ENCODE results near the gene TYW3.

TYW3 gene

DNA sequence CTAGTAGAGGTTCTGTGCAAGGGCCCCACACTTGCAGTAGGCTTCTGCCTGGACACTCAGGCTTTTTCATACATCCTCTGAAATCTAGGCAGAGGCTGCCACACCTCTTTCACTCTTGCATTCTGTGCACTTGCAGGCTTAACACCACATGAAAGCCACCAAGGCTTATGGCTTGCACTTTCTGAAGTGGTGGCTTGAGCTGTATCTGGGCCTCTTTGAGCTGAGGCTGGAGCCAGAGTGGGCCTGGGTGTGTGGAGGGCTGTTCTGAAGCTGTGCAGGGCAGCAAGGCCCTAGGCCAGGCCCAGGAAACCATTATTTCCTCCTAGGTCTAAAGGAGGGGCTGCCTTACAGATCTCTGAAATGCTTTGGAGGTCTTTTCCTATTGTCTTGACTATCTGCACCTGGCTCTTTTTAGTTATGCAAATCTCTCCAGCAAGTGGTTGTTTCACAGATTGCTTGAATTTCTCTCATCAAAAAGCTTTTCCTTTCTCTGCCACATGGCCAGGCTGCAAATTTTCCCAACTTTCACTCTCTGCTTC, 66.2 kb downstream of the TYW3 start:
- no peak for DNase-seq

DNA sequence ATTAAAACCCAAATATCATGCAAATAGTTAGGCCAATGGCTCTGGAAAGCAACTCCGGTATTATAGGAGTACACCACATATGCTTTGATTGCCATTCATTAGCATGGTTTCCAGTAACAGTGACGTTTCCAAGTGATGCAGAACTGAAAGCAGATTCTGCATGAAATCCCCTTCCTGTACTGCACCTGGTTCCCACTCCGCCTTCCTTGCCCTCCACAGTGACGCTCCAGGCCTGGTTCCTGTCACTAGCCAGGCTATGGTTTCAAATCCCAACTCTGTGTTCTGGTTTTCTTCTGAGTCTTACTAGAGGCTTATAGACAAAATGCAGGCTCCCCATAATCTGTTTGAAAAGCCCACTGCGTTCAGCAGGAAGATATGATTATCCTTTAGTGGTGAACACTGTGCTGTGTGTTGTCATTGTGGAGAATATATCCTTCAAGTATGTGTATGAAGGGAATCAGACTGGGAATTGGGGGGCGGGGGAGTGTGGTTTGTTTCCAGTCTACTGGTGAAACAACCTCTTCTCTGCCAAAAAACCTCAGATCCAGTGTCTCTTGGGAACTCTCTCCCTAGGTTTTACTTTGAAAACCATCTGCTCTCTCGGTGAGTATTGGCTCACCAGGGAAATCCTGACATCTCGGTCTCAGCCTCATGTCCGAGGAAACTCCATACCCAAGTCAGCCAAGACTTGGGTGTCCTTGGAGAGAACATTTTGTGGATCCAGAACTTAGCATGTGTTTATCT, 78.7 kb downstream of the TYW3 start:
- no peak for DNase-seq

DNA sequence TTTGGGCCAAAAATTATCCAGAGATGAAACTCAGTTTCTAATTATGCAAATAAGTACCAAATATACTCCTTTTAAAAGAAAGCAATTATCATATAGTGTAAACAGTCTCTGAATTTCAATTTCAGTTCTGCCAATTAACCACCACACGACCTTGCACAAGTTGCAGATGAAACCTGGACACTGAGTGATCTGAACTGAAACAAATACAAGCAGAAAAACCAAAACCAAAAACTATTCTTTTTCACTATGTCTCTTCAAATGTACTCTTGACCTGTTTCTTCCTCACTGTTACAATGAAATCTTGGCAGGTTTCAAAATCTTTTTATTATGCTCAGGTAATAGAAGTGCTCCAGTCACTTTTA, 79.2 kb downstream of the TYW3 start:
- no peak for DNase-seq

Measured in NCI-H226 (cell line).